Urinary bladder (tissue), 4 donors: ENCODE measurements around the gene TEX35. TPM values are rescaled to one million over a fixed set of nuclear protein-coding genes. Genes with fewer than 3 reads are reported as not detected.

Experiments used
- DNase-seq: peaks from one replicate; pipeline ENCODE4 v3.0.0-alpha.2; 2015; ENCODE audit errors: extremely low spot score
- H3K27ac ChIP-seq: one replicate; pipeline ENCODE4 v1.5.1; 2013; ENCODE audit warnings: low read depth, mild to moderate bottlenecking, moderate library complexity
- H3K36me3 ChIP-seq: one replicate; pipeline ENCODE4 v1.6.1; 2013; ENCODE audit warnings: mild to moderate bottlenecking, moderate library complexity; ENCODE audit not compliant: insufficient read depth
- H3K4me1 ChIP-seq: one replicate; pipeline ENCODE4 v1.6.1; 2013; ENCODE audit warnings: mild to moderate bottlenecking, moderate library complexity; ENCODE audit not compliant: insufficient read depth
- H3K4me3 ChIP-seq: one replicate; pipeline ENCODE4 v1.5.1; 2013; ENCODE audit warnings: low read depth, low read length
- WGBS: extraction: QIAGEN DNeasy Blood & Tissue Kit; methylation state at CpG from one replicate; pipeline ENCODE4 v1.1.7; 2013; 5-methylcytosine and 5-hydroxymethylcytosine counted together
- polyA plus RNA-seq: library from polyadenylated mRNA; stranded (reverse); fragments of 200-250 nt; gene quantifications from one replicate; pipeline ENCODE4 v1.2.3, GENCODE V29; 2013
- small RNA-seq: library from RNA; depleted of rRNA; stranded (forward); fragments of <200 nt; gene quantifications from one replicate; pipeline ENCODE3, GENCODE V24; 2014
- total RNA-seq: library from RNA; depleted of rRNA; stranded (reverse); fragments of >200 nt; gene quantifications from one replicate; pipeline ENCODE4 v1.2.3, GENCODE V29; 2014
- donor health status: healthy with polysubstance abuse.
- donor health status: healthy.

TEX35 gene
- total and polyA plus RNA-seq, 2 donors = 0.11 TPM; not detected in 1

- H3K27ac ChIP-seq = no peak overlapping the region
- WGBS = 96% methylated on average over 3 of the region's 3 CpGs
- no peaks in the 10 kb centered on the region for H3K4me1 ChIP-seq
- DNase-seq = no peak
- no peaks in the 10 kb centered on the region for H3K36me3 ChIP-seq
- H3K4me3 ChIP-seq = no peak overlapping the region
These were observed 53.3 kb downstream of the TEX35 start for GRCh38 chr1:178566187-178566586.

GRCh38 chr1:178571807-178572206, 58.9 kb downstream of the TEX35 start:
- Histone ChIP-seq H3K4me3 (no peak overlapping the region), H3K27ac (no peak overlapping the region), H3K36me3 (no peaks in the 10 kb centered on the region), H3K4me1 (peaks cover 2% of the 10 kb centered on the region)
- DNase-seq = no peak
- WGBS = 47% methylated on average over 4 of the region's 4 CpGs

Small RNA genes within 50 kb of the gene (small RNA-seq; reads per million reads assigned to genes)
- gene RF00017 (not detected), gene RNA5SP69 (not detected)

Other genes with a start within 250 kb of the TEX35 start
- 0.48 TPM for gene CLEC20A, start 16.1 kb upstream of the TEX35 start, total RNA-seq
- 0.23 TPM for gene CLEC20A, start 16.1 kb upstream of the TEX35 start, polyA plus RNA-seq
- 82.4 TPM for gene RALGPS2, start 212.1 kb downstream of the TEX35 start, total RNA-seq
- gene RALGPS2, start 212.1 kb downstream of the TEX35 start, polyA plus RNA-seq = 3.8 TPM